T-helper 2 cell treated with Interferon-gamma antibody and Interleukin-4, amounts not matched to agents 100 ng/mL and 5 ng/mL, for 36 hours (primary cell): ENCODE data around the gene DDX51. TPM values are rescaled to one million over a fixed set of nuclear protein-coding genes. Genes with fewer than 3 reads are reported as not detected.

Experiments
- intact Hi-C: fragments of 100-400 bp; cut with micrococcal nuclease; formaldehyde crosslinking; loops from one replicate; pipeline ENCODE4 v1.15.1; 2023
- total RNA-seq: library from RNA; stranded (reverse); gene quantifications from 2 replicates; pipeline ENCODE4 v1.2.3, GENCODE V29; 2022

The DDX51 gene, protein sequence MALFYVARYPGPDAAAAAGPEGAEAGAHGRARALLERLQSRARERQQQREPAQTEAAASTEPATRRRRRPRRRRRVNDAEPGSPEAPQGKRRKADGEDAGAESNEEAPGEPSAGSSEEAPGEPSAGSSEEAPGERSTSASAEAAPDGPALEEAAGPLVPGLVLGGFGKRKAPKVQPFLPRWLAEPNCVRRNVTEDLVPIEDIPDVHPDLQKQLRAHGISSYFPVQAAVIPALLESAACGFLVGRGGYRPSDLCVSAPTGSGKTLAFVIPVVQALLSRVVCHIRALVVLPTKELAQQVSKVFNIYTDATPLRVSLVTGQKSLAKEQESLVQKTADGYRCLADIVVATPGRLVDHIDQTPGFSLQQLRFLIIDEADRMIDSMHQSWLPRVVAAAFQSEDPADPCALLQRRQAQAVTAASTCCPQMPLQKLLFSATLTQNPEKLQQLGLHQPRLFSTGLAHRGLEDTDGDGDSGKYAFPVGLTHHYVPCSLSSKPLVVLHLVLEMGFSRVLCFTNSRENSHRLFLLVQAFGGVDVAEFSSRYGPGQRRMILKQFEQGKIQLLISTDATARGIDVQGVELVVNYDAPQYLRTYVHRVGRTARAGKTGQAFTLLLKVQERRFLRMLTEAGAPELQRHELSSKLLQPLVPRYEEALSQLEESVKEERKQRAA
- 35.0 and 35.2 TPM in 2 replicates for total RNA-seq

DNA sequence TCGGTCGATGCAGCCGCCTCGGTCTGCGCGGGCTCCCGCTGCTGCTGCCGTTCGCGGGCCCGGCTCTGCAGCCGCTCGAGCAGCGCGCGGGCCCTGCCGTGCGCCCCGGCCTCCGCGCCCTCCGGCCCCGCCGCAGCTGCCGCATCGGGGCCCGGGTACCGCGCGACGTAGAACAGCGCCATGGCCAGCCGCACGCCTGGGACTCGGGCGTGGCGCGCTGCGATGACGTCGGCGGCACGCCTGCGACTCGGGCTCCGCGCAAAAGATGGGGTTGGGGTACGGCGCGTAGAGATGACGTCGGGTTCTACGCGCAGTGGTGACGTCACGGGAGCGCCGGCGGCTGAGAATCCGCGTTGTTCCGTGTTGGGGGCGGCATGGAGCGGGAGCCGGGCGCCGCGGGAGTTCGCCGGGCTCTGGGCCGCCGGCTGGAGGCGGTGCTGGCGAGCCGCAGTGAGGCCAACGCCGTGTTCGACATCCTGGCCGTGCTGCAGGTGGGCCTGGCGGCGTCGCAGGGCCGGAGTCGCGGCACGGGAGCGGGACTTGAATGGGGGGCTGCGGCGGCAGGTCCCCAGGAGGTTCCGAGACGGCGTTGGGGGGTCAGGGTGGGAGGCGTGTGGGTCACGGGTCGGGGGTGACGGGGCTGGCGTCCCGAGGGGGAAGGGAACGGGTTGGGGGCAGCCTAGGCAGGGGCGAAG lies at the start of gene DDX51, which contains the start of gene NOC4L:
Gene DDX51 (minus strand): TSS at position 205 of the 695 bp plus-strand sequence. CDS start 23 bp downstream, at position 182.
Gene NOC4L (plus strand): TSS at position 343 of the 695 bp plus-strand sequence. CDS start 32 bp downstream, at position 375.
- intact Hi-C loops, result loop anchor here (1.0 to 10.0 kb wide), 5 partner anchors 45 to 543 kb away; partner anchors contain the start of genes POLE, PUS1, PXMP2 and ULK1

DNA sequence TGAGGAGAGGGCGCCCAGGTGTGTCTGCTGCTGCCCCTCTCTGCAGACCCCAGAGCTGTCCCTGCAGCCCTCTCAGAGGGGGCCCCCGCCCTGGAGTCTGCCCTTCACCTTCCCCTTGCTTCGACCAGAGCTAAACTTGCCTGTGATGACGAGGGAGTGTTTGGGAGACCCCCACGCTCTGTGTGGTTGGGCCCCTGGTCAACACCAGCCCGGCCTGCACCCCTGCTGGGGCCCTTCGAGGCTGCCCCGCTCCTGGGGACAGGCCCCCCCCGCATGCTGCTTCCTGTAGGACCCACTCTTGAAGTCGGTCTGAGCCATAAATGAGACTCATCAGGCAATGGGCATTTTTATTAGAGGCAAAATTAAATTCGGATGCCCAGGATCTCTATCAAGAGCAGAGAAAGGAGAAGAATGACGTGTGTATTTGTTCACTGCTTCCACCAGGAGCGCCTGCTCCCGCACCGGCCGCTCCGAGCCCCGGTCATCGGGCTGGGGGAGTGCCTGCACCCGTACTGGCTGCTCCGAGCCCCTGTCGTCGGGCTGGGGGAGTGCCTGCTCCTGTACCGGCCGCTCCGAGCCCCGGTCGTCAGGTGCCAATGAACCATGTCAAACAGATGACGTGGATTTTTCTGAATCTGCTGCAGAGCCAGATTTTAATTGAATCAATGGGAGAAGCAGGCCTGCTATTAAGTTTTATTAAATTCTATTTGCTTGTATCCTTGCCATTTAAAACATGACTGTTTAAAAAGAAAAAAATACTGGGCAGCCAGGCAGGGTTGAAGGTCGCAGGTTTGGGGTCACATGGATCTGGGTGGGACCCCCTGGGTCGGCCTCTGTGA lies 47.8 kb upstream of the DDX51 start:
- intact Hi-C loops, result no loop called here

DNA sequence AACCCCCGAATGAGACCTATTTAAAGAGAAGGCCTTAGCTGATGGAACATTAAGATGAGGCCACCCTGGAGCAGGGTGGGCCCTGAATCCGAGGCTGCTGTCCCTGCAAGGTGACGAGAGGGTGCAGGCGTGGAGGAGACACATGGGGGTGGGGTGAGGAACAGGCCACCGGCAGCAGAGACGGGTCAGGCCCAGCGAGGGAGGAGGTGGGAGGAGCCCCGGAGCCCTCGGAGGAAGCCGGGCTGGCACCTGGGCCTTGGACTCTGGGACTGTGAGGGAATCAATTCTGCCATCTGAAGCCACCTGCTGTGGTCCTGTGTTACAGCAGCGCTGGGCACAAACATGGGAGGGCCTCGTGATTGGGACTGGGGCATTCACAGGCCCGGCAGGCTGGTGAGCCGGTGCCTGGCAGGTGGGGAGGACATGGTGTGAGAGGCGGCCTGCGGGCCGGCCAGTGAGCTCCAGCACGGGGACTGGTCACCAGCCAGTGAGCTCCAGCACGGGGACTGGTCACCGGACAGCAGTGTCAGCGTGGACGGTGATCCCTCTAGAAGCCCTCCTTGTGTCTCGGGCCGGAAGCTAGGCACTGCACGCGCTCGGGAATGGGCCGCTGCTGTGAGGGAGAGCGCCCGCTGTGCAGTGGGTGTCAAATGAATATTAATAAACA lies 46.8 kb upstream of the DDX51 start:
- intact Hi-C loops, result no loop called here

DNA sequence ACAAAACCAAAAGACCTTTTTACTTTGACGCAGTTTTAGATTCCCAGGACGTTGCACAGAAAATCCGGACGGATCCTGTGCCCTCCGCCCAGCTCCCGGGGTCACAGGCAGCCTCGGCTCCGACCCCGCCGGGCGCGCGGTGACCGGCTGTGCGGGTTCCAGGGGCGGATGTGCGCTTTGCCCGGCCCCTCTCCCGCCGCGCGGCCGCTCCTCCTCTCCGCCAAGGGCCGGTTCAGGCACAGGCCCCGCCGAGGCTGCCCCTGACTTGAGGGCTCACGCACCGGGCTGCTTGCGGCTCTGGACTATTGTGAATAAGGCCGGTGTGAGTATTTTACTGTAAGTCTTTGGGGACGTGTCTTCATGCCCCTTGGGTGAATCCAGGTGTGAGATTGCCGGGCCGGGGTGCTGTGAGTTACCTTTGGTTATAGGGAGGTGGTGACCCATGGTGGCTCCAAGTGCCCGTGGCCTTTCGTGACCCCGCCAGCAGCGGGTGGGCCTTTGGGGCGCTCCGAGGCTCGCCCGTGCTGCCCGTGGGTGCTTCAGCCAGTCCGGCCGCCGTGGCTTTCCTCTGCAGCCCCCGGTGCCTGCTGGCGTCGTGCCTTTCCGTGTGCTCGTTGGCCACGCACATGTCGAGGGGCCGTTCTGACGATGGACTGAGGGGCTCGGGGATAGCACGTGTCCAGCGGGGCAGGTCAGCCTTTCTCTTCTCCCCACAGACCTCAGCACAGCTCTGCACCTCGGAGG lies 46.1 kb upstream of the DDX51 start:
- intact Hi-C loops, result no loop called here

DNA sequence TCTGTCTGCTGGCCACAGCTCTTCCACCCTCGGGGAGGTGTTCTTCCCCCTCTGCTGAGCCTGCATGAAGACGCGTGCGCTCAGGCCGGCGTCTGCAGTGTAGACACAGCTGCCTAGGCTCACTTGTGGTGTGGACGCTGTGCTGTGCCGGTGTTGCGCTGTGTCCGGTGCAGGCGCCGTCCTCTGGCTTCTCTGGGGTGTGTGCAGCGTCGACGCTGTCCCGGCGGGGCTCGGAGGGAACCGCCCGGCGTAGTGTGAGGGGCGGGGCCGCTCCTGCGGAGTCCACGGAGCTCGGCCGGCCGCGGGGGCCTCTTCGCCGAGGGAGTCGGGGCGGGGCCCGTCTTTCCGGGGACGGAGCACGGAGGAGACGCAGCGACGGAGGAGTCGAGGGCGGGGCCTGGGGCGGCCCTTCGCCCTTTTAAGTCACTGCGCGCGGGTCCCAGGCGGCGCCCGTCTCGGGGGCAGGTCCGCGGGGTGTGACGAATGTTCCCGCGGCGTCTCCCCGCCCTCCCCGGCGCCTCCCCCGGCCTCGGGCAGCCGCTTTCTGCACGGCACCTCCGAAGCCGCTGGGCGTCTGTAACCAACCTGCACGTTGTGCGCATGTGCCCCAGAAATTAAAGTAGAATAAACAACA lies 45.4 kb upstream of the DDX51 start:
- intact Hi-C loops, result loop anchor here (1.0 to 2.0 kb wide), 5 partner anchors 27 to 300 kb away; partner anchors contain the start of genes DDX51 and NOC4L

DNA sequence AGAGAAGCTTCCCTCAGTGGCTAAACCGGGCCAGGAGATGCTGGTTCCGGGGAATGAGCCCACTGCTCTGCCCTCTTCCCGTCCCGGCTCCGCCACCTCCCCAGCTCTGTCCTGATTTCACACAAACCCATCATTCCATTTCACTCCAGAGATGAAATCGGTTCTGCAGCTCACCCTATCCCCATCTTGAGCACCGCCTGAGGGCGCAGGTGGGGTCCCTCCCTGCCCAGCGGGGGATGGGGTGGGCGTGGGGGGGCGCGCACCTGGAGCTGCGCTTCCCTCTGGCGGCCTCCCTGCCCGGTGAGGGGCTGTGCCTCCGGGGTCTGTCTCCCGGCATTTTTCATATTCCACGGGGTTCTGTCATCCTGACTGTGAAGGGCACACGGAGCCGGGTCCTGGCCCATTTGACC lies 44.8 kb upstream of the DDX51 start:
- intact Hi-C loops, result loop anchor here (1.0 to 2.0 kb wide), 5 partner anchors 27 to 300 kb away; partner anchors contain the start of genes DDX51 and NOC4L

DNA sequence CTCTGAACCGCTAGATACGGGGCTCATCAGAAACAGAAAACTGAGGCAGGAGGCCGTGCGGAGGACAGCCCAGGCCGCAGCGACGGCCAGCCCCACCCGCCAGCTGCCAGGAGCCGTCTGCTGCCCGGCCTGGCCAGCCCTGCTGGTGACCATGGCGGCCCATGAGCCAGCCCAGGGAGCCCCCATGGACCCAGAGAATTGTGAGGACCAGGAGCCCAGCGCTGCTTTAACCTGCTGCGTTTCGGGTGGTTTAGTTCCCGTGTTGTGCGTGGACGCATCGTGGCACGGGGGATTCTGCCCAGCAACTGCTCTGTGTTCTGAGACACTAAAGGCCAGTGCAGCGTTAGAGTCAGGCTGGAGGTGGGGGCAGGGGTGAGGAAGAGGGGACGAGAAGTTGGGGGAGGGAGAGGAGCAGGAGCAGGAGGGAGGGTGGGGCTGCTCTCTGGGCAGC lies 44.4 kb upstream of the DDX51 start:
- intact Hi-C loops, result loop anchor here (2.0 kb wide), 1 partner anchor 104 kb away; no protein-coding TSS in a partner anchor

DNA sequence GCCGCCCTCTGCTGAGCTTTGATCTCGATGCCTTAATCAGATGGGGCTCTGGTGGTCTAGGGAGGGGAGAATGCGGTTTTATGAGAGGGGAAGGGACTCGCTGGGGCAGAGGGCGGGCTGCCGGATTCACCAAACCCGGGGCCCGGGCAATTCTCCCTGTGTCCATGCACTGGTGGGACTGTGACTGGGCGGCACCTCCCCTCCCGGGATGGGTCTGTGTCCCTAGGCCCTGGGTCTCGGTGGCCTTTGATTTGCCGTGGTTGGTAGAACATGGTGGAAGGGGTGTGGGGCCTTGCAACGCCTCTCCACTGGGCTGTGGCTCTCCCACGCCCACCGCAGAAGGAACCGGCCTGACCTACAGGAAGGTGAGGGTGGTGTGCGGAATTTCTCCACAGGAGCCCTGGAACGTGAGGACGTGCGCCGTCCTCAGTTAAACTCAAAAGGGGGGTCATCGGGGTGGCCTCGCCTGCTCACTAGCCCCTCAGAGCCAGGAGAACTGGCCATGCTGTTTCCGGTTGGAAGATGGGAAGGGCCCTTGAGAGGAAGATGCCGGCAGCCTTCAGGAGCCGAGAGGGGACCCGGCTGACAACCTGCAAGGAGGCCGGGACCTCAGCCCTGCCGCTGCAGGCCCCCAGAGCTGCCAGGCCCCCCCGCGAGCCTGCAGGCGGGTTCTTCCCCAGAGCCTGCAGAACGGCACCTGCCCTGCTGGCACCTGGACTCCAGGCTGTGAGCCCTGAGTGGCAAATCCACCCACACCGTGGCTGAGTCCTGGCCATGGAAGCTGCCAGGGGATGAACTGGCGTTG lies 43.7 kb upstream of the DDX51 start:
- intact Hi-C loops, result loop anchor here (2.0 kb wide), 1 partner anchor 103 kb away; no protein-coding TSS in a partner anchor

DNA sequence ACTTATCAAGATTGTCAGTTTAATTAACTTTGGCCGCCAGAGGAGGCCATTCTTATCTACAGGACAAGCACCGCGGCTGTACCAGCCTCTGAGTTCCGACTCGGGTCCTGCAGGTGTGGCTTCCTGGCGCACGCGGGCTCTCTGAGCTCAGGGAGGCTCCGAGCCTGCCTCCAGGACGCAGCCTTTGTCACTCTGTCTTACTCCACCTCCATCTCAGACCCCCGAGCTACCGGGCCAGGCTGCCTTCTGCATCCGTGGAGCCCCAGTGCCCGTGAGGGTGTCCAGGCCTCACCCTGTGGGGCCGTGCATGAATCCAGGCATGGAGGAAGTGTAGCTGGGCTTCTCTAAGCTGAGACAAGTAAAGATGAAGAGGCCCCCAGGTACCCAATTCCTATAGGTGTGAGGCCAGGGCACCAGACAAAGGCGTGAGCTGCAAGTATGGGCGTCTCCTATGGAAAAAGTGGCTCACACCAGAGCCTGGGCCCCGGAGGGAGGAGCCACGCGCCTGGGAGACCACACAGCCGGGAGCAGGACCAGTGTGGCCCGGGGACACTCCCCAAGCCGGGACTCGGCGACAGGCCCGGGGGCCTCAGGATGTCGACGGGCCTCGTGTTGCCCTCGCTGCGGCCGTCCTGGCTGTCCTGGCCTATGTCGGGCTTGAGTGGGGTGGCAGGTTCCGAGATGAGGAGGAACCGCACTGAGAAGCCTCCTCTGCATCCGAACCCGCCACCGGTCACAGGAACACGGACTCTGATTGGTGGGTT lies 42.9 kb upstream of the DDX51 start:
- intact Hi-C loops, result no loop called here

DNA sequence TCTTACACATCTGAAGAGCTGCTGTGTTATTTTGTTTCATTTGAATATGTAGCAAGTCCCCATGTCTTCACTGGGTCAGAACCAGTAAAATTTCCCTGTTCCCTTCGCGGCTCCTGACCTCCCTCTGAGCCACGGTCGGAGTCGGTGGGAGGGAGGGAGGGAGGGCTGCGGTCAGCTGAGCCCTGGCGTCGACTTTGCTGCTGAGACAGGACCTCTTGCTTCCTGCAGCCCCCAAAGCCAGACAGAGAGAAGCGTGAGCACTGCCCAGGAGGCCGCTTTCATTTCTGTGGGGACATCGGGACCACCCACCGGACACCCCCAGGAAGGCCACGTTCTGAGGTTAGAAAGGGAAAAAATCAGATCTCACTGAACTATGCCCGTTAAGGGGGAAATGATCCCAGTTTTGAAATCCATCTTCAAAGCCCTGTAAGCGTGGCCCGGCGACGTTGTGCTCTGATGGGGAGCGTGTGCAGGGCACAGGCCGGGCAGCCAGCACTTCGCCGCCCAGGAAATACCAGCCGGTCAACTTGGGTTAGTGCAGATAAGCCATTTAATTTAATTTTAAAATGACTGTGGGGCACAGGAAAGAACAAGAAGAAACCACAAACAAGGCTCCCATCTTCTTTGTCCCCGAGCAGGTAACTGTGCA lies 42.2 kb upstream of the DDX51 start:
- intact Hi-C loops, result no loop called here

DNA sequence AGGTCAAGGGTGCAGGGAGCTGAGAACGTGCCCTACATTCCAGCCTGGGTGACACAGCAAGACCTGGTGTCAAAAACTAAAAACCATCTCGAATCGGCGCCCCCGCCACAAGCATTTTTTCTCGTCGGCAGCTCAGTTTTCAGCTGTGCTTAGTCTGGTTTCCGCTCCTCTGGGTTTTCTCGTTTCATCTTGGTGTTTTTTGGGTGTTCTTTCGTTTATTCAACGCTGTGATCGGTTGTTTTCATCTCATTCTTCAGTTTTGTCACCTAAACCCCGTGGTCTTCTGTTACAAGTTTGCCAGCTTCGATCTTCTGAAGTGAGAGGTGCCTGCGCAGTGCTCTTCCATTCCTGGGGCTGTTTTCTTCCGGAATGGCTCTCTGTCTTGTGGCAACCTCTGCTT lies 41.6 kb upstream of the DDX51 start:
- intact Hi-C loops, result no loop called here

DNA sequence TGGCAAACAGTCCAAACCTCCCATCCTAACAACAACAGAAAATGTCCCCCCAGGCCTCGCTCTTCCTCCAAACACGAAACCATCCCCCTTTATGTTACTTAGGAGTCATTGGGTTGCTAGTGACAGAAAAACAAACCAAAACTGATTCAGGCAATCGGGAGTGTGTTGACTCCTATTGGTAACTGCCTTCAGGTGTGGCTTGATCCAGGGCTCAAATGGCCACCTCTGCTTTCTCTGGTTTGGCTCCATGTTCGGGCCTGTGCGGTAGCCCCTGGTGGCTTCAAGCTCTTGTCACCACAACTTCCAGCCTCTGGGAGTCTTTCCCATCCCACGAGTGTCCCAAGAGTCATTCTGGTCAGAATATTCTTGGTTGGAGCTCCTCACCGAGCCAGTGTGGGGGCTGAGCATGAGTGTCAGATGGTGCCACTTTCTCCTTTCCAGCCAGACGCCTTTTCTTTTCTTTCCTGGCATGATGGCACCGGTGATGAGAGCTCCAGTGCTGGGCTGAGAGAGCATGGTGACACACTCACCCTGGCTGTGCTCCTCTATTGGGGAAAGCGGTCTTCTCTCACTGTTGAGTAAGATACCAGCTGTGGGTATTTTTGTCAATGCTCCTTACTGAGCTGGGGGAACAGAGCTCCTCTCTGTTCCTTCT lies 38.7 kb upstream of the DDX51 start:
- intact Hi-C loops, result no loop called here

DNA sequence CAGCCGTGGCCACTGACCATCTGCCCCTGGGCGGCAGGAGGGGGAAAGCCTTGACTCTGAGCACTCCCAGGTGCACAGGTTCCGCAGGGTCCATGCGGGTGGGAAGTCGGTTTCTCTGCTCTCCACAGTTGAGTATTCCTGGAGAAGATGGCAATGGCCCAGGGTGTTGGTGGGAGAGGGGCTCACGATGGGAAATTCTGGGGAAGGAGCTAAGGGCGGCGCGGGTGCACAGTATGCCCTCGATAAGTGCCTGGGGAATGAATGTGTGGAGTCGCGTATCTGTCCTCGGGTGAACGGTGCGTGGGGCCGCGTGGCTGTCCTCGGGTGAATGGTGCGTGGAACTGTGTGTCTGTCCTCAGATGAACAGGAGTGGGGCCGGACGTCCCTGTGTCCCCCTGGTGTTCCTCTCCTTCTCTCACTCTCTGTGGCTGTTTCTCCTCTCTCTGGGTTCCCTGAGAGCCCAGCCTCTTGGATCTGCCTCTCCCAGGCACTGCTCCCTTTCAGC lies 38.1 kb upstream of the DDX51 start:
- intact Hi-C loops, result no loop called here

DNA sequence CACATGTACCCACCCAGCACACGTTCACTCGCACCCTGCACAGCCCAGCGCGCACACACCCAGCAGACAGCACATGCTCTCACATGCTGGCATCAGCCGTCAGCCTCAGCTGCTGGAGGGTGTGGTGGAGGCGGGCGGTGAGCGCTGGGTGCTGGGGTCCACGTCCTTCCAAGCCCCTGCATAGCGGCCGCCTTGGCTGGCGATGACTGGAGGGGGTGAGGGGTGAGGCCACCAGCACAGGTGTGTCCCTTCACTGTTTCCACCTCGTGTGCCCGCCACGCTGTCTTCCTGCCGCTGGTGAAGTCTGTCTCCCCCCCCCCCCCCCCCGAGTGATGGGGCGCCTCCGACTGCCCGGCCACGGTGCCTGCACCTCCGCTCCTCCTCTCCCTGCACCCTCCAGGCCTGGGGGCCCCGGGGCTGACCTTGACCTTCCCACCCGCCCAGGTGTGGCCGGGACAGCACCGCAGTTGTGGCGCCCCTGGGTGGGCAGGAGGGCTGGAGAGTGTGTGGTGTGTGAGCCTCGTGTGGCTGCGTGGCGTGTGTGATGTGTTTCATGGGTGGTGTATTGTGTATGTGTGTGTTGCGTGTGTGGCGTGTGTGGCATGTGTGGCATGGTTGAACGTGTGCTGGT lies 37.6 kb upstream of the DDX51 start:
- intact Hi-C loops, result no loop called here
